GM12864 (cell line): Measurements from ENCODE around the gene EIF2AK2.

Experiments
- DNase-seq: peaks from one replicate; pipeline ENCODE4 v3.0.0-alpha.2; 2011; ENCODE audit warnings: low read depth
- H3K4me3 ChIP-seq: 2 replicates; pipeline ENCODE4 v1.5.1; 2011; ENCODE audit warnings: mild to moderate bottlenecking, low read depth, low read length, control low read depth
- CTCF ChIP-seq: IDR thresholded peaks from 2 replicates; pipeline ENCODE4 v1.5.1; 2011; ENCODE audit warnings: low read depth, mild to moderate bottlenecking, moderate library complexity, low read length, control low read depth, inconsistent platforms; ENCODE audit errors: missing control alignments

EIF2AK2 gene

GRCh38 chr2:37119157-37119556, 37.6 kb downstream of the EIF2AK2 start:
- no peak for TF ChIP-seq CTCF
- H3K4me3 ChIP-seq: no peak overlapping the region
- DNase-seq: no peak

DNA sequence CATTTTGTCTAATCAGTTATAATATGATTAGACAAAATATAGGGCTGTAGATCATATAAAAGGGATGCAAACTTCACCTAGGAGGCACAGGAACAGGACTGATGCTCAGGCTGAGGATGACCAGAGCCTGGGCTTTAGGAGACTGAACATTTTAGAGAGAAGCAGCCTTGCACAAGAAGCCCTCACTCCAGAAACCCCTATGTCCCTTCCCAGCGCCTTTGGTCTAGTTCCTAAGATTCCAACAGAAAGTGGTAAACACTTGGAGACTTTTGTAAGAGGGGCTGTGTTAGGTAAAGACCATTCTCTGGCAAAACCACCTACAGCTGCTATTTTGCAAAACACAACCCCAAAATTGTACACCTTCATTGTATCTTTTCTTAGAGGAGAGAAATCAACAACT, 39.2 kb downstream of the EIF2AK2 start:
- no peak overlapping the region for H3K4me3 ChIP-seq
- DNase-seq: no peak
- no peak for TF ChIP-seq CTCF

DNA sequence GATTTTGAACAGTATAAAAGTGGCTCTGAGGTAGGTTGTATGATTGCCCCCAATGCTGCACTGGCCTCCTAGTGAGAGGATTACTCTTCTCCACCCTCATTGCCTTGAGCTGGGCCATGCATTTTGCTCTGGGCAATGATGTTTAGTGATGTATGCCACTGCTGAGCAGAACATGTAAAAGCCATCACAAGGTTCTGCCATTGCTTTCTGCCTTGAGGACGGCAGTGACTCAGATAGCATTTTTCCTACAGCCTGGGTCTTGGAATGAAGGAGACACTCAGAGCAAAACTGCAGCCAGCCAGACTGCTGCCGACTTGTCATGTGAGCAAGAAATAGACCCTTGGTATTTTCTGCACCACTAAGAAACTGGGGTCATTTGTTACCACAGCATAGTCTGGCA, 44.8 kb downstream of the EIF2AK2 start:
- TF ChIP-seq CTCF: no peak
- no peak overlapping the region for H3K4me3 ChIP-seq
- DNase-seq: no peak

DNA sequence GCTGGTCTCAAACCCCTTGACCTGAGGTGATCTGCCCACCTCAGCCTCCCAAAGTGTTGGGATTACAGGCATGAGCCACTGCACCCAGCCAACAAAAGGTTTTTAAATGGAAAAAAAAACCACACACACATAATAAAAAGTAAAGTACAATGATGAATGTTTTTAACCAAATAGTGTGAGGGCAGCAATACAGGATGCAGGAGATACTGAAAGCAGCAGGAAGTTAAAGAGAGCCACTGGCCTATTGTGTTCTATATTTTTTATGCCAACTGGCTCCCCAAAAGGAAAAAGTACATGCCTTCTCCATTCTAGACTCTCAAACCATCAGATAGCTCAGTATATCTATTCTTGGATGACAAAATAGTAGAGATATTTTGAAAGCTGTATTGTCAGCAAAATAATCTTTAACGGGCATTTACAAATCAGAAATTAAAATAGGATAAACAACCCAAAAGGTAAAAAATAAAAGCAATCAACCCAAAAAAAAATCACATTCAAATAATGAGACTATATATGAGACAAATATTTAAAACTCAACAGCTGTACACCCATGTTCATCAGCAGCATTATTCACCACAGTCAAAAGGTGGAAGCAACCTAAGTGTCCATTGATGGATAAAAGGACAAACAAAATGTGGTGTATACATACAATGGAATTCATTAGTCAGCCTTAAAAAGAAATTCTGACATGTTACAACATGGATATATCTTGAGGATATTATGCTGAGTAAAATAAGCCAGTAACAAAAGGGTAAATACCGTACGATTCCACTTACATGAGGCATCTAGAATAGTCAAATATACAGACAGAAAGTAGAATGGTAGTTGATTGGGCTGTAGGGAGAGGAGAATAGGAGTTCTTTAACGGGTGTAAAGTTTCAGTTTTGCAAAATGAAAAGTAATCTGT, 46.2 kb downstream of the EIF2AK2 start:
- H3K4me3 ChIP-seq: no peak overlapping the region
- no peak for DNase-seq
- no peak for TF ChIP-seq CTCF

GRCh38 chr2:37109523-37109922, 47.3 kb downstream of the EIF2AK2 start:
- H3K4me3 ChIP-seq: no peak overlapping the region
- no peak for DNase-seq
- no peak for TF ChIP-seq CTCF

DNA sequence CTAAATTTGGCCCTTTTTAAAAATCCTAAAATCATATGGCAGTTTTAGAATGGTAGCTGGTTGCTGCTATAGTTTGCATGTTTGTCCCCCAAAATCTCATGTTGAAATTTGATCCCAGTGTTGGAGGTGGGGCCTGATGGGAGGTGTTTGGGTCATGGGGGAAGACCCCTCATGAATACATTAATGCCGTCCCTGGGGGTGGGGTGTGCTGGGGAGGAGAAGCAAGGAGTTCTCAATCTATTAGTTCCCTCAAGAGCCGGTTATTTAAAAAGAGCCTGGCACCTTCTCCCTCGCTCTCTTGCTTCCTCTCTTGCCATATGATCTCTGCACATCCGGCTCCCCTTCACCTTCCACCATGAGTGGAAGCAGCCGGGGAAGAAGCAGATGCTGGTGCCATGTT, 51.6 kb downstream of the EIF2AK2 start:
- H3K4me3 ChIP-seq: no peak overlapping the region
- DNase-seq: no peak
- TF ChIP-seq CTCF: no peak

- no peak for DNase-seq
- no peak for TF ChIP-seq CTCF
- no peak overlapping the region for H3K4me3 ChIP-seq
These were observed 52.6 kb downstream of the EIF2AK2 start for GRCh38 chr2:37104178-37104577.
